Panc1 (cell line): ENCODE results near the gene RFTN1. TPM values are rescaled to one million over a fixed set of nuclear protein-coding genes. Genes with fewer than 3 reads are reported as not detected.

Source experiments
- ATAC-seq: fragments of 200-7000 bp; cut with Tn5 transposase; 2 replicates; pipeline ENCODE4 v1.9.1; 2020; ENCODE audit warnings: mild to moderate bottlenecking, moderate library complexity
- BruUV-seq: library from RNA; stranded (reverse); fragments of 400-500 nt; replicated peaks from 2 replicates; lab custom pipeline; 2021; lab: Mats Ljungman, UMichigan
- CTCF ChIA-PET: fragments of 300-600 bp; sonication (Branson Sonifier 250); formaldehyde crosslinking; loops from one replicate; lab custom pipeline; 2022; ENCODE audit warnings: antibody characterized with exemption; lab: Charles Lee
- POLR2A ChIA-PET: fragments of 300-600 bp; sonication (Branson Sonifier 250); formaldehyde crosslinking; loops from one replicate; lab custom pipeline; 2022; ENCODE audit warnings: antibody characterized with exemption; lab: Charles Lee
- DNase-seq: peaks from one replicate; pipeline ENCODE4 v3.0.0-alpha.2; 2010; ENCODE audit warnings: low read depth, low spot score
- H3K27ac ChIP-seq: 2 replicates; pipeline ENCODE4 v1.5.1; 2011; ENCODE audit warnings: mild to moderate bottlenecking, low read length, inconsistent platforms
- H3K27me3 ChIP-seq: fragments of 200-500 bp; sonication (Bioruptor generic); 2 replicates; pipeline ENCODE4 v1.6.0; 2014; ENCODE audit warnings: low read length, inconsistent platforms; ENCODE audit not compliant: control insufficient read depth, insufficient read depth
- H3K36me3 ChIP-seq: fragments of 200-500 bp; sonication (Bioruptor generic); 2 replicates; pipeline ENCODE4 v1.5.1; 2014; ENCODE audit warnings: inconsistent platforms, mild to moderate bottlenecking, low read length, moderate library complexity; ENCODE audit not compliant: control insufficient read depth, insufficient read depth
- H3K4me1 ChIP-seq: 2 replicates; pipeline ENCODE4 v1.5.1; 2011; ENCODE audit warnings: inconsistent platforms, mild to moderate bottlenecking, low read length, moderate library complexity; ENCODE audit not compliant: control insufficient read depth, insufficient read depth
- H3K4me3 ChIP-seq, 2 experiments: 2 replicates each; pipeline ENCODE4 v1.5.1; 2011 to 2012; ENCODE audit warnings: low read depth in 2 of 2, low read length in 2 of 2, mild to moderate bottlenecking in 2 of 2, inconsistent platforms in 1 of 2, moderate library complexity in 1 of 2
- H3K9me3 ChIP-seq: fragments of 200-500 bp; sonication (Bioruptor generic); 2 replicates; pipeline ENCODE4 v1.5.1; 2014; ENCODE audit warnings: low read depth, mild to moderate bottlenecking, inconsistent platforms, low read length, moderate library complexity; ENCODE audit not compliant: control insufficient read depth, insufficient read depth
- CTCF ChIP-seq: fragments of 450-650 bp; IDR thresholded peaks from 2 replicates; pipeline ENCODE4 v1.5.1; 2017; ENCODE audit warnings: mild to moderate bottlenecking
- POLR2AphosphoS5 ChIP-seq: IDR thresholded peaks from 2 replicates; pipeline ENCODE4 v1.6.1; 2012; ENCODE audit warnings: mild to moderate bottlenecking, low read depth, low read length, moderate library complexity
- REST ChIP-seq, 2 experiments: IDR thresholded peaks; 2 replicates each; pipeline ENCODE4 v1.6.1; 2011 to 2012; ENCODE audit warnings: low read depth in 2 of 2, control low read depth in 1 of 2, low read length in 1 of 2, mild to moderate bottlenecking in 1 of 2, moderate library complexity in 1 of 2; ENCODE audit not compliant: insufficient read depth in 1 of 2
- SIN3A ChIP-seq: IDR thresholded peaks from 2 replicates; pipeline ENCODE4 v1.6.1; 2012; ENCODE audit warnings: low read depth, mild to moderate bottlenecking, low read length, moderate library complexity, borderline replicate concordance; ENCODE audit not compliant: insufficient read depth
- TCF7L2 ChIP-seq: IDR thresholded peaks from 2 replicates; pipeline ENCODE4 v1.6.1; 2011; ENCODE audit warnings: mild to moderate bottlenecking, low read depth, low read length, inconsistent platforms
- in situ Hi-C: cut with HindIII; loops from 2 replicates; pipeline ENCODE4 v1.10.0; 2016; ENCODE audit warnings: low sequenced_read_pairs, low pct_unique_long_range_greater_than_20kb
- intact Hi-C: fragments of 100-400 bp; cut with micrococcal nuclease; formaldehyde crosslinking; loops from one replicate; pipeline ENCODE4 v1.10.0; 2022; ENCODE audit not compliant: unreplicated experiment
- total RNA-seq: library from RNA; stranded (reverse); gene quantifications from one replicate; pipeline ENCODE4 v1.2.1, GENCODE V29; 2021; ENCODE audit not compliant: unreplicated experiment

RFTN1 gene
- total RNA-seq, 1 experiment from 2014 or later: 0.90 TPM

GRCh38 chr3:16463119-16463518, 50.4 kb downstream of the RFTN1 start:
- in situ Hi-C loops: no loop called here
- no peak overlapping the region for H3K27ac ChIP-seq
- DNase-seq (no peak), ATAC-seq (no peak)
- H3K36me3 ChIP-seq: no peaks in the 10 kb centered on the region
- H3K9me3 ChIP-seq: no peaks in the 10 kb centered on the region
- intact Hi-C loops: no loop called here
- no peak overlapping the region for H3K4me3 ChIP-seq
- no peaks in the 10 kb centered on the region for H3K4me1 ChIP-seq
- ChIA-PET POLR2A (no interaction called here), CTCF (no interaction called here)
- H3K27me3 ChIP-seq: no peaks in the 10 kb centered on the region; the same call in 1 of the 2 replicates
- no TSS peak for BruUV-seq
- TF ChIP-seq SIN3A (no peak), TCF7L2 (no peak), REST (IDR thresholded peaks at IDR 0.05; ENCODE audit: insufficient read depth in 1 of 2, low read depth in 2 of 2, low read length in 1 of 2) (no peak), CTCF (no peak), POLR2AphosphoS5 (no peak)

GRCh38 chr3:16462679-16463078, 50.8 kb downstream of the RFTN1 start:
- in situ Hi-C loops: no loop called here
- no peak for DNase-seq
- H3K27ac ChIP-seq: no peak overlapping the region
- no peaks in the 10 kb centered on the region for H3K4me1 ChIP-seq
- no TSS peak for BruUV-seq
- no peak overlapping the region for H3K4me3 ChIP-seq
- no peak for ATAC-seq
- no peaks in the 10 kb centered on the region for H3K36me3 ChIP-seq
- ChIA-PET CTCF (no interaction called here), POLR2A (no interaction called here)
- TF ChIP-seq TCF7L2: no peak
- no peak for TF ChIP-seq POLR2AphosphoS5
- TF ChIP-seq SIN3A: no peak
- intact Hi-C loops: no loop called here
- no peaks in the 10 kb centered on the region for H3K9me3 ChIP-seq
- no peaks in the 10 kb centered on the region; the same call in 1 of the 2 replicates for H3K27me3 ChIP-seq

- ATAC-seq (no peak), DNase-seq (no peak)
- Histone ChIP-seq H3K27me3 (no peaks in the 10 kb centered on the region; the same call in 1 of the 2 replicates), H3K4me3 (no peak overlapping the region), H3K9me3 (no peaks in the 10 kb centered on the region), H3K36me3 (no peaks in the 10 kb centered on the region), H3K4me1 (no peaks in the 10 kb centered on the region), H3K27ac (no peak overlapping the region)
- intact Hi-C loops (no loop called here), in situ Hi-C loops (no loop called here)
- CTCF ChIA-PET: no interaction called here
- BruUV-seq: no TSS peak
- TF ChIP-seq REST (IDR thresholded peaks at IDR 0.05; ENCODE audit: insufficient read depth in 1 of 2, low read depth in 2 of 2, low read length in 1 of 2) (no peak), TCF7L2 (no peak), CTCF (no peak), SIN3A (no peak), POLR2AphosphoS5 (no peak)
- POLR2A ChIA-PET: no interaction called here
Observed at GRCh38 chr3:16461463-16462245, 51.8 kb downstream of the RFTN1 start.
